GM18873 (cell line): ENCODE results near the gene LMO7.
A peak's percentile ranks its signal among the peaks of the same experiment; 100 is the strongest.

Experiments used
- ATAC-seq: cut with Tn5 transposase; IDR thresholded peaks from one replicate; pipeline ENCODE4 v1.9.1; 2021; ENCODE audit warnings: mild to moderate bottlenecking, moderate library complexity, moderate number of reproducible peaks; ENCODE audit not compliant: unreplicated experiment, low FRiP score

LMO7 gene

DNA sequence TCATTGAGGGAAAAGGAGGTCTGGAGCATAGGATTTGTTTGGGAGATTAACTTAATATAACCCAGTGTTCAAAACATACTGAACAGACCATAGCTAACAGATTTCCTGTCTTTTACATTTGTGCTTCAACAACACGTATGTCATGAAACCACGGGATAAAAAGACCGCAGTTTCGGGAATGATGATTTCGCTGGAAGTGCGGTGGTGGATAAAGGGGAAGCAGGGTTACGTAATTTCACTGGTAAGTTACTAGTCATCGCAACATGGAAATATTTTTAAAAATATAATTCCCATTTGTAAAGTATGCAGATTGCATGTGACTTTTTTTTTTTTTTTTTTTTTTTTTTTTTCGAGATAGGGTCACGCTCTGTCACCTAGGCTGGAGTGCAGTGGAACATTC, 237.4 kb downstream of the LMO7 start:
- no peak for ATAC-seq

DNA sequence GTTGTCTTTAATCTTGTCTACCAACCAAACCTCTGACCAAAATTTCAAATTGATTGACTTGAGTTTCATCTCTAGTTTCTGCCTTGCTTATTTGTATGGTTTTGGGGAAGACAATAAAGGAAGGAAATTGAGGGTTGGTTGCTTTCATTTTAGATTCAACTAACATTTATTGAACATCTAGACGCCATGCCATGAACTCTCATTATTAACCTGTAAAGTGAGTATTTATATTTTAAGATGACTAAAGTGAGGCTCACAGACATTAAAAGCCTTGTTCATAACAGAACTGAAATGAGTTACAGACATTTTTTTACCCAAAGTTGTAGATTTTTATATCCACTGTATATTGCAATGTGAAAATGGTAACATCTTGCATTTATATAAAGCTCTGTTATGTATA, 239.3 kb downstream of the LMO7 start:
- no peak for ATAC-seq

DNA sequence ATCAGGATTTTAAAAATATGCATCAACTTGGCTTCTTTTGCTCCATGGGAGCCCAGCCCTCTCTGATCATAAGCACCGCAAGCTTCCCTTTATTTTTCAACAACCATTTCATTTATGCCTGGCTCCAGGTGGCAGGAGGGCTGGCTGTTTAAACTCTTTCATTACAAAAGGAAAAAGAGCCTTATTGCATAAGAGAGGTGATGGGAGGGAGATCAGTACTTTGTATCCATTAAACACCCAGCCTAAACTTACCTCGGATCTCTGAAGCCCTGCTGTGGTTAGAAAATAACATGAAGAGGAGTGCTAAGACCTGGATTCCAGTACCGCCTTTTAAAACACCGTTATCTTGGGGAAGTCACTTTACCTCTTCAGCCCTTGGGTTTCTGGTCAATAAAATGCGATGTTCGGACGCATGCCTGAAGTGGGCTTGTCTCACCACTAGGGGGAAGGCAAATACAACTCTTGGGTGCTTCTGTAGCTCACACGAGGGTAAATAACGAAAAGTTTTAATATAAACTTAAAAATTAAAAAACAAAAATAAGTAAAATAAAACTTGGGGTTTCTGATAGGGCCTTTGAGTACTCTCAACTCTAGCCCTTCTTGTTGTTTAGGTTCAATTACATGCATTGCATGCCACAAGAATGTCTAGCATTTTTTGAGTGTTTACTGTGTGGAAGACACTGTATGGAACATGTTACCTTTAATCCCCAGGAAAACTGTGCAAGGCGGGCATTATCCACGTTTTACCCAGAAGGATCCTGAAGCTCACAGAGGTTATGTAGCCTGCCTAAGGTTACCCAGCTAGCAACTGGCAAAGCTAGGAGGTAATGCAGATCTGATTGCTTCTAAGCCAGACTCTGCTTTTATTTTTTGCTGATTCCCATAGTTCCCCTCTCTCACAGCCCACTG, 240.3 kb downstream of the LMO7 start:
- peak; percentile 93 for ATAC-seq

DNA sequence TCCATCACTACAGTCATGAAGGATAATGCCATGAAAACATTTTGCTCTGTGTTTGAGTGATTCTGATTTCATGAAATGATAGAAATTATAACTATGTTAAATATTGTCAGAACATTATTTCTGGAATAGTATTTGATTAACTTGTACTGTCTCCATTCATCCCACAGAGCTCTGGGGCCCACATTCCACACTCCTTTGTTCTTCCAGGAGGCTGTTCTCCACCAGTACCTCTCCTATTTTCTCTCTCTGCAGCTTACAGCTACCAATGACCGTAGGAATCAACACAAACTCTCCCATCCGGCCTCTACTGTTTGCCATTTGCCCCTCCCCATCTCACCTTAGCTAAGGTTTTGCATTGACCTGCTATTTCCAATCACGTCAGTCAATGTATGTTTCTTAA, 240.9 kb downstream of the LMO7 start:
- ATAC-seq = no peak

DNA sequence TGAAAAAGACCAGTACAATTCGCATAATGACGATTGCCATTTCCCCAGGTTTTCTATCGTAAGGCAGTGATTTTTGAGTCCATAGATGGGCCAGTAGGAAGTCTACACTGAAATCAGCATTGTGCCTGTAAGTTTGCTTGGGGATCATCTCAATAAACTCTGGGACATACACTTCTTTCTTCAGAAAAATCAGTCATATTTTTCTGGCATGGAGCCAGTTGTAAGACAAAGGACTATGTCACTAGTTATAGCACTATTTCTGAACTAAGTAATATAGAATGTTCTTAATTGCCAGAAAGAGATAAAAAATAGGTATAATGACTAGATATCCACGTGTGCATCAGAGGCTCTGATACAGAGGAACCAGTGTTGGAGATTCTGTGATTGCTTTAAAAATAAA, 243.5 kb downstream of the LMO7 start:
- no peak for ATAC-seq

DNA sequence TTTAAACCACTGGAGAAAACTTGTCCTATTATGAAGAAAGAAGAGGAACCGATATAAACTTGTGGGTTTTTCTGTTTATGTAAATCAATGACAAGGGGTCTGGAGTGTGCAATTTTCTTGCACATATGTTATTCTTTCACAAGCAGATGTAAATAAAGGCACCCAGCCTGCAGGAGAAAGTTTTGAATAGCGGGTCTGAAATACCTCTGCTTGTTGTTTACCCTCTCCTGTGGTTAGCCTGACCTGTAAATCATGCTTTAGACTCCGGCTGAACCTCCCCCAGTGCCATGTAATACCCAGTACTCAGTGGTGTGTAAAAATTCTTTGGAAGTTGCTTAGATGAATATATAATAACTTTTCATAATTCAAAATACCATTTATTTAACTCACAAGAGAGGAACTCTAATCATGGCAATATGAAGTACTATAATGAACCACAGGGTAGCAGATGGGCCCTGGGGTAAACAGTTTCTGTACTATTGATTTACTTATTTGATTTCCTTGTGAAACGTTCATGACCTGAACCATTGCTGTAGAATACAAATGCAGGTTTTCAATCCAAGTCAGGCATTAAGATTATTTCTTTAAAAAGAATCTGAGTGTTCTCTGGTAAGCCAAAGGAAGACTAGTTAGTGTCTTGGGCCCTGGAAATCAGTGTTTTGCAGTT, 245.1 kb downstream of the LMO7 start:
- no peak for ATAC-seq

DNA sequence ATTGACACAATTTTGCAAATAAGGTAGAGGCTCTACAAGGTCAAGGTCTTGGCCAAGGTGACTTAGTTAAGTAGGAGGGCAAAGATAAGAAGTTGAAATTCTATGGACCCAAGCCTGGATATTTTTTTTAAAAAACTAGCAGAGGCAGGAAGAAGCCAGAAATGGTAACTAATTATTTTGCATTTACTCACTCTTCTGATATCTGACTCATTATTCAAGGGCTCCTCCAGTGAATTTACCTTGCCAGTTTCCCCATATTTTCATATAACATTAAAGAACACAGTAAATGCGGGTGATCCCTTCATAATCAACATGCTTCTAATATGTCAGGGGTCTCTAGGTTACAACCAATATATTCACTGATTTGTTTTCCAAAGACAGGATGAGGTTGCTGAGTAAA, 246.1 kb downstream of the LMO7 start:
- ATAC-seq = no peak

DNA sequence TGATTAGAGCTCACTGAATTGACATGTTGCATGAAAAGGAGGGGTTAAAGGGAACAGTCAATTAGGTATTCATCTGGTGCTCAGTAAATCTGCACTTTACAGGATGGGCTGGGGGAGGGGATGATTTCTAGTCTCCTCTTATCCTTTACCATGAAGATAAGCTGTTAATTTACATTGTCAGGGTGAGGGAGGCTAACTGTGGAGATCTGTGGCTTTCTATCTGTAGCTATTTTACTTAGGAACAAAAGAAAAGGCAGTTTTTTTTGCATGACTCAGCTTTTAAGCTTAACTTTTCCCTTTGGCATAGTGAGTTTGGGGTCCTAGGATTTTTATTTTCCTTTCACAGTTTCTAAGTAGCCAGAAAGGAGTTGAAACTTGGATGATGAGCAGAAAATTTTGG, 253.3 kb downstream of the LMO7 start:
- no peak for ATAC-seq

DNA sequence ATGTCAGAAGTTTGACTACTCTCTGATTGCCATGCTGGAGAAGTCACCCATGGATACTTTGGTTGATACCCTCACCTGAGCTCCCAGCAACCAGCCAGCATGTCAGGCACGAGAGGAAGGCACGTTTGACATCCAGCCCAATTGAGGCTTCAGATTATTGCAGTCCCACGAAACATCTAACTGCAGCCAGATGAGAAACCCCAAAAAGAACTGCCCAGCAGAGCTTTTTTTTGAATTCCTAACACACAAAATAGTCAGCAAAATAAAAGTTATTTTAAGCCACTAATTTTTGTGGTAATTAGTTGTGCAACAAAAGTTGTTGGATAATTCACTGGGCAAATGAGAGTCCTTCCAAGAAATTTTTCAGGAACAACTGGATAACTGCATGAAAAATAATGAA, 259.0 kb downstream of the LMO7 start:
- no peak for ATAC-seq

DNA sequence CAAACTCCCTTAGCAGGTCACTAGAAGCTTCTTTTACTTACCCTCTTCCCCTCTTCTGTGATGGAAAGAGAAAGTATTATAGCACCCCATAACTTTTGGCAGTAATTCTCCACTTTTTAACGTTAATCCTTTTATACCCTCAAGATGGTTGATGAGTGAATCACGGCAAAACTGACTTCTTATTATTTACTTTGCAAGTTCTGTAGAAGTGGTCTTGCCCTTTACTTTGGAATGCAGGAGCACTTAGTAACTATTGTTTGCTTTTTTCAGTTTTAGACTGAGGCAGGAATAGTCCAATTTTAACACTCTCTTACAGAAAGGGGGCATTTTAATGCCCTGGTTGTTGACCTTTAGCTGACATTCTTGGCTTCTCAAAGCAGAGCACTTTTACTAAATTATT, 260.1 kb downstream of the LMO7 start:
- ATAC-seq = no peak

DNA sequence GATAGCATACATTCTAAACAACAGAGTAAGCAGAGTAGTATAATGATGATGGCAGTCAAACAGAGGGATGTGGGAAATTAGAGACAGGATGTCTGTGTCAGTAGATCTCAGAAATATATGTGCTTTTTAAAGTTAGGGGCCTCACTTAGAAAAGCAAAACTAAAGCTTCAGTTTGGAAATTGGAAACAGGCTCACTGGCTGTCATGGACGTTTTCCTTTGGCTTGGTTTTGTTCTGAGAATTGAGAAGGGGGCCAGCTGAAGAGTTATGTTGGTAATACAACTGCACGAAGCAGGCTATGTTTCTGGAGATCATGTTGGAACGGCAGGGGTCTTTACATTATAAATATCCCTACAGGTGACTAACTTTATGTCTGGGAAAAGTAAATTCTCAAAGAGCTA, 261.3 kb downstream of the LMO7 start:
- ATAC-seq = no peak

DNA sequence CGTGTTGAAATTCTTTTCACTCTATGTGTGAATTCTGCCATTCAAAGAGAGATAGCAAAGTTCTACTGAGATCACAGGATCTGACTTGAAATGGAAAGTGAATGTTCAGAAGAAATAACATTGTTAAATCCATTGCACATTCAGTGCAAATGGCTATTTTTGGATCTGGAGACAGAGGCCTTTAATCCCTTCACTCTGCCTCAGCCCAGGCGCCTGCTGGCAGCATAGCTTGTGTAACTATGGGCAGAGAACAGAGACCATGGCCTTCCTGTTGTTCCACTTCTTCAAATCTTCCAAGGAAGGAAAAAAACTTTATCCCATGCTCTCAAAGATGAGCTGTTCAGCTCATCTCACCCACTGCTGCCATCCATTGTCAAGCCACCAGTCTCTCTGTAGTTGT, 265.4 kb downstream of the LMO7 start:
- ATAC-seq = no peak

DNA sequence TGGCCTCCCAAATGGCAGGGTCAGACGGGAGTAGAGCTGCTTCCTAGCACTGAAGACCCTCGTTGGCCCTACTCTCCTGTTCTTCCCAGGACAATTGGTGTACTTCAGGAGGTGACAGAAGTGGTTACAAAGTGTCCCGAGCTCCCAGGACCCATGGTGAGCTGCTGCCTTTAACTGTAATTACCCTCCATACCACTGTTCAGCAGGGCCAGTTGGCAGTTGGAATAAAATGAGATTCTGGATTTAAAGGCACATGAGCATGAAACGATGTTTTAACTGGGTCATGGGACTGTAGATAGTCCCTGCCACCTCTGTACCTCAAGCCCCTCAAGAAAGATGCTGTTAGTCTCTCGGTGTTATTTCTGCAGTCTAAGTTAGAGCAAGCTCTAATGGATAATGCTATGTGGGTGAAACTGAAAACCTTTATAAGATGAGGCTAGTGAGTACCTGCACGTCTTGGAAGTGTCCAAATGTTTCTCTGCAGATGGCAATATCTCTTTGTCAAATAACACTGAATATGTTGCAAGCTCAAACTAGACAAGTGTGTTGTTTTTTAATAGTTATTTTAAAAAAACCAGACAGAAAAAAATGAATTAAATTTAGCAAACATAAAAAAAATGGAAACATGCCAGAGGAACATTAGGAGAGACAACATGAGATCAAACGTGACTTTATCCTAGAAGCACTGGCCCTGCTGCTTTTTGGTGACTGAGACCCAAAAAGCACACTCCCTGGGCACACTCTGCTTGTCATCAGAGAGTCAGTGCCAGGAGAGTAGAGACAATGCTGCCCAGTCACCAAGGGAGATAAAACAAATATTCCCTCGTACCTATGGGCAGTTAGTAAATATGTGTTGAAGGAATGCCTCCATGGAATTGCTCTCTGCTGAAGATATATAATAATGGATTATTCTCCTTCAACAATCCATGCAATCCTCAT, 266.3 kb downstream of the LMO7 start:
- ATAC-seq = no peak

DNA sequence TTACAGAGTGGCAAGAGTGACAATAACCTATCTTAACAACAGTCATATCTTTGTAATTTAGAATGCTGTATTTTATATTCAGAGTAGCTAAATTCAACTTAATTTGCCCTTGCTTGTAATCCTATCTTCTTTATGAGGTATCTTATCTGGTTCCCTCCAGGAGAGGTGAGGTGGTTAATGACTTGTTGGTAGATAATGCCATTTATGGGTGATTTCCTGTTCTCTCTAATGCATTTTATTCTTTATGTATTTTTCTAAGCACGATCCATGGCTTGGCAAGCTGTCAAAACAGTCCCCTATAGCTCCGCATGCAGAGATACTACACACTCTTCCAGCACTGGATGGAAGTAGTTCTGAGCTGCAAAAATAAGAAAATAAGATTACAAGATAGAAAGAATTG, 267.9 kb downstream of the LMO7 start:
- ATAC-seq = no peak

DNA sequence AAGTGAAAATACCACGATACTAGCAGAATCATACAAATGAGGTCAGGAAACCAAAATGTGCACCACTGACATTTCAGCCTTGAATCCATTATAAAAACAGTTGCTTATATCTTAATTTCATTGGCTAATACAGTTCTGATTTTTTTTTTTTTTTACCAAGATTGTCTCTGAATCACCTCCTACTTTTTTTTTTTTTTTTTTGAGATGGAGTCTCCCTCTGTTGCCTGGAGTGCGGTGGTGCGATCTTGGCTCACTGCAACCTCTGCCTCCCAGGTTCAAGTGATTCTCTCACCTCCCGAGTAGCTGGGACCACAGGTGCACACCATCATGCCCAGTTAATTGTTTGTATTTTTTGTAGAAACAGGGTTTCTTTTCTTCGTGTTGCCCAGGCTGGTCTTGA, 270.2 kb downstream of the LMO7 start:
- ATAC-seq = no peak

DNA sequence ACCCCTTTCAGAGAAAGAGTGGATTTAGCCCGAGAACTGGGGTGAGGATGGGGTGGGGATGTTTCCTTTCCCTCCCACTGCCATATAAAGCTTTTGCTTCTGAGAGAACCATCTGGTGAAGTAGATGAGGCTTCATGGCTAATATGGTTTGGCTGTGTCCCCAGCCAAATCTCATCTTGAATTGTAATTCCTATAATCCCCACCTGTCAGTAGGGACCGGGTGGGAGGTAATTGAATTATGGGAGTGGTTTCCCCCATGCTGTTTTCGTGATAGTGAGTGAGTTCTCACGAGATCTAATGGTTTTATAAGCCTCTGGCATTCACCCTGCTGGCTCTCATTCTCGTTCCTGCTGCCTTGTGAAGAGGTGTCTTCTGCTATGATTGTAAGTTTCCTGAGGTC, 270.9 kb downstream of the LMO7 start:
- no peak for ATAC-seq

DNA sequence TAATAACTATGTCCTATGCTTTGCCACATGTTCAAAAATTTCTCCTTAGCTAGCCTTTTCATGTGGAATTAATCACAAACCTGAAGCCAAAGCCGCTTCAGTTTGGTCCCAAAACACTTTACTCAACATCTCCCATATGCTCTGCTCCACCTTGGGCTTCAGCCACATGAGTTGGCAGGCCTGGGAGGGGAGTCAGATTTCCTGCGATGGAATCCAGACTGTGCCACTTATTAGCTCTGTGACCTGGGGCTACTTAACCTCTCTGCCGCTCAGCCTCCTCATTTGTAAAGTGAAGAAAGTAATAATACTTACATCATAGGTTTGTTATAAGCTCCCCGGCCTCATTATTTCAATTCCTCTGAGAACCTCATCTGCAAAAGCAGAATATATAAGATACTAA, 272.0 kb downstream of the LMO7 start:
- no peak for ATAC-seq
